BE2C (cell line): Measurements from ENCODE around the gene CYP51A1.
"Not testable (repeated sequence)": the region's sequence is repeated elsewhere in the genome, so short reads cannot be mapped to it uniquely, and the experiment has no call there.

Source experiments
- DNase-seq: peaks from one replicate; pipeline ENCODE4 v3.0.0-alpha.2; 2020
- H3K27me3 ChIP-seq: fragments of 250-450 bp; sonication (Bioruptor Pico); 2 replicates; pipeline ENCODE4 v1.5.1; 2020; ENCODE audit warnings: mild to moderate bottlenecking
- H3K36me3 ChIP-seq: fragments of 250-450 bp; sonication (Bioruptor Pico); 2 replicates; pipeline ENCODE4 v1.5.1; 2020; ENCODE audit warnings: mild to moderate bottlenecking
- H3K4me1 ChIP-seq: fragments of 250-450 bp; sonication (Bioruptor Pico); 2 replicates; pipeline ENCODE4 v1.5.1; 2020
- H3K4me3 ChIP-seq: 2 replicates; pipeline ENCODE4 v1.5.1; 2011; ENCODE audit warnings: low read depth, low read length
- H3K9me3 ChIP-seq: fragments of 250-450 bp; sonication (Bioruptor Pico); 2 replicates; pipeline ENCODE4 v1.5.1; 2020
- TF ChIP-seq, protein P1 (sequence below): IDR thresholded peaks from 2 replicates; pipeline ENCODE4 v1.5.1; 2012; ENCODE audit warnings: mild to moderate bottlenecking, low read depth, low read length

Gene CYP51A1

DNA sequence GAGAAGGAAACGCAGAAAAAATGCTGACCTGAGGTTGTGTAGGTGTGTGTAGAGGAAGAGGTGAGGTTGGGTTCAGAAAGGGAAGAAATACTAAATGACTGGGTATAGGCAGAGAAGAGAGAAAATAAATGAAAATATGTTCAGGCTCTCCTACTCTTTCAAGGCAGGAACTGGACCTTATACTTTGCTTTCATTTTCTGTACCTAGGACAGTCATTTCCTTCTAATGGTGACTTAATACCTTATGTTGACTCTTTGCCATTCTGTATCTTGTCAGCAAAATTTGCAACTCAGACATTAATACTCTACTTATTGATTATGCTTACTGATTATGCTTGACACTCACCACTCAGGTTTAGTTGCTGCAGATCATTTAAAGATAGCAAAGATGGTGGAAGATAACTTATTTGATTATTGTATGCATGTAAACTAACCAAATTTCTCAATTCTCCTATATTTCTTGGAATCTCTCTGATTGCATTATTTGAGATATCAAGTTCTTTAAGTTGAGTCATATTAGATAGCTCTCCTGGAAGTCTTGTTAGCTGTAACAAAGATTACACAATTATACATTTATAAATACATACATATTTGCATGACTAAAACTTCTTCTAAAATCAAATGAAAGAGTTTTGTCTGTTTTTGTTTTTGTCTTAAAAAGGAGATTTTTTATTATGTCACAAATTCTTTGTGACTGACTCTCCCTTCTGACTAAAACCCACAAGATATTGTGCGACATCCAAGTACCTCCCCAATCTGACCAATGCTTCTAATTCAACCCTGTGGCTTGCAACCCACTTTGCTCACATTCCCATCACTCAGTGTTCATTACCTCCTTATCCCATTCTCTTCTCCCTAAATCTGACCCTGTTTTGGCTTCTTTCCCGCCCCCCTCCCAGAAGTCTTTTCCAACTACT is 24.6 kb upstream of the CYP51A1 start:
- no peak for DNase-seq
- Histone ChIP-seq H3K4me1 (peaks cover 3% of the 10 kb centered on the region; the same call in 1 of the 2 replicates), H3K36me3 (no peaks in the 10 kb centered on the region), H3K9me3 (no peaks in the 10 kb centered on the region), H3K27me3 (no peaks in the 10 kb centered on the region; the same call in 1 of the 2 replicates), H3K4me3 (no peak overlapping the region)
- TF ChIP-seq, protein P1, sequence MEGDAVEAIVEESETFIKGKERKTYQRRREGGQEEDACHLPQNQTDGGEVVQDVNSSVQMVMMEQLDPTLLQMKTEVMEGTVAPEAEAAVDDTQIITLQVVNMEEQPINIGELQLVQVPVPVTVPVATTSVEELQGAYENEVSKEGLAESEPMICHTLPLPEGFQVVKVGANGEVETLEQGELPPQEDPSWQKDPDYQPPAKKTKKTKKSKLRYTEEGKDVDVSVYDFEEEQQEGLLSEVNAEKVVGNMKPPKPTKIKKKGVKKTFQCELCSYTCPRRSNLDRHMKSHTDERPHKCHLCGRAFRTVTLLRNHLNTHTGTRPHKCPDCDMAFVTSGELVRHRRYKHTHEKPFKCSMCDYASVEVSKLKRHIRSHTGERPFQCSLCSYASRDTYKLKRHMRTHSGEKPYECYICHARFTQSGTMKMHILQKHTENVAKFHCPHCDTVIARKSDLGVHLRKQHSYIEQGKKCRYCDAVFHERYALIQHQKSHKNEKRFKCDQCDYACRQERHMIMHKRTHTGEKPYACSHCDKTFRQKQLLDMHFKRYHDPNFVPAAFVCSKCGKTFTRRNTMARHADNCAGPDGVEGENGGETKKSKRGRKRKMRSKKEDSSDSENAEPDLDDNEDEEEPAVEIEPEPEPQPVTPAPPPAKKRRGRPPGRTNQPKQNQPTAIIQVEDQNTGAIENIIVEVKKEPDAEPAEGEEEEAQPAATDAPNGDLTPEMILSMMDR, result no peak

DNA sequence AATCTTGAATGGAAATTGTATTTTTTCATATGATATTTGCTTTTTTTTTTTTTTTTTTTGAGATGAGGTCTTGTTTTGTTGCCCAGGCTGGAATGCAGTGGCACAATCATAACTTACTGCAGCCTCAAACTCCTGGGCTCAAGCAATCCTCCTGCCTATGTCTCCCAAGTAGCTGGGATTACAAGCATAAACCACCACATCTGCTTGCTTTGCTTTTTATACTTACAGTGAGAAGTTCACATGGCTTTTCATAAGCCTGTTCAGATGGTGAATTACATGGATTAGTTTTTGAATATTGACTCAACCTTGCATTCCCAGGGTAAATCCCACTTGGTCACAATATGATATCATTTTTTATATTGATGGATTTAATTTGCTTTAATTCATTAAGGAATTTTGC is 22.7 kb upstream of the CYP51A1 start:
- TF ChIP-seq, protein P1, result no peak
- H3K4me3 ChIP-seq, result no peak overlapping the region
- no peaks in the 10 kb centered on the region for H3K36me3 ChIP-seq
- DNase-seq, result no peak
- peaks cover 3% of the 10 kb centered on the region; the same call in 1 of the 2 replicates for H3K4me1 ChIP-seq
- no peaks in the 10 kb centered on the region for H3K27me3 ChIP-seq
- no peaks in the 10 kb centered on the region for H3K9me3 ChIP-seq

DNA sequence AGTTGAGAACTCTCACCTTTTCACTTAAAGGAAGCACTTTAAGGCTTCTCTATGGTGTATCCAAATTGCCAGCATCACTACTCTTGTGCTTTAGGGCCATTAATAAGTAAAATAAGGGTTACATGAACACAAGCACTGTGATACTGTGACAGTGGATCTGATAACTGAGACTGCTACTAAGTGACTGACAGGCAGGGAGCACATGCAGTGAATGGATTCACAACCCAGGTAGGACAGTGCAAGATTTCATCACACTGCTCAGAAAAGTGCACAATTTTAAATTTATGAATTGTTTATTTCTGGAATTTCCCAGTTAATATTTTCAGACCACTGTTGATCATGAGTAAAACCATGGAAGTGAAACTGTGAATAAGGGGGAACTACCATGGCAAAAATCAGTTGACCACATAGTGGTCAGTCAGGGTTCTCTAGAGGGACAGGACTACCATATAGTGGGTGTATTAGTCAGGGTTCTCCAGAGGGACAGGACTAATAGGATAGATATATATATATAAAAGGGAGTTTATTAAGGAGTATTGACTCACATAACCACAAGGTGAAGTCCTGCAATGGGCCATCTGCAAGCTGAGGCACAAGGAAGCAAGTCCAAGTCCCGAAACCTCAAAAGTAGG is 20.9 kb upstream of the CYP51A1 start:
- TF ChIP-seq, protein P1, result no peak
- Histone ChIP-seq H3K4me1 (no peaks in the 10 kb centered on the region), H3K36me3 (no peaks in the 10 kb centered on the region)

DNA sequence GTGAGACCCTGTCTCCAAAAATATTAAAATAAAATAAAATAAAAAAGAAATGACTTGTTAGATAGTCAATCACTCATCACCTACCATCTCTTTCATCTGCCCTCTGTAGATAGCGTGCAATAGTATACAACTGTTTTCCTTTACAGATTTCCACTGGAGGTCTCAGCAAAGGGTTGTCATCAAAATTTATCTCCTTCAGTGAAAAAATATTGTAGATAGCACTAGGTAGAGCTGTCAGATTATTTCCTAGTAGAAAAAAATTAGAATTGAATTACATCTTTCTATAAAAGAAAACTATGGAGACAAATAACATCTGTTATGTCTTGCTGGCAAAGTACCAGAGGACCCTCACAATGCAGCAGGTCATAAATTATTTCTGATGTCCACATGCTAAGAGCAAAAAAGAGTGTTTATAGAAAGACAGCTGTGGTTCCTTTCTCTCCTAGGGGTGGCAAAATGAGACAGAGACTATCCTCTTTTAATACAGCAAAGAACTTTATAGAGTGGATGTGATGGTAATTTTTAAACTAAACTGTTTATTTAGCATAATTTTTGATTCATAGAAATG is 16.3 kb upstream of the CYP51A1 start:
- TF ChIP-seq, protein P1, result no peak
- H3K9me3 ChIP-seq, result no peaks in the 10 kb centered on the region
- H3K4me1 ChIP-seq, result no peaks in the 10 kb centered on the region
- H3K36me3 ChIP-seq, result no peaks in the 10 kb centered on the region
- DNase-seq, result no peak
- no peak overlapping the region for H3K4me3 ChIP-seq
- no peaks in the 10 kb centered on the region for H3K27me3 ChIP-seq

More for the DNA sequence above, 20.9 kb upstream of the CYP51A1 start:
- no peaks in the 10 kb centered on the region for H3K9me3 ChIP-seq
- no peak overlapping the region for H3K4me3 ChIP-seq
- H3K27me3 ChIP-seq, result no peaks in the 10 kb centered on the region
- DNase-seq, result no peak

DNA sequence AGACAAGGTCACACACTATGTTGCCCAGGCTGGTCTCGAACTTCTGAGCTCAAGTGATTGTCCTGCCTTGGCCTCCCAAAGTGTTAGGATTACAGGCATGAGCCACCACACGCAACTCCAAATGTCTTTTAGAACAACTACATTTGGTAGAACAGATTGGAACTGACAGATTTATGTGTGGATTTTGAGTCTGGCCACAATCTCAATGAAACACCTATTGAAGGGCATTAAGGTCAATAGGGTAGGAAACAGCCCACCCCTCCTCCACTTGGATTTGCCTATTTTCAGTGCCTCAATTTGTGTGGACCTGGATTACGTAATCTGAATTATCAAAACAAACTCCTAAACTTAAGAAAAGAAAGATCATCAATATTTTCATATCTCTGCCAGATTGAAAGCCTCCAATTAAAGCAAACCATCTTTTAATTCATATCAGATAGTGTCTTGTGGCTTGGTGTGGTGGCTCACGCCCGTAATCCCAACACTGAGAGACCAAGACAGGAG is 15.5 kb upstream of the CYP51A1 start:
- Histone ChIP-seq H3K27me3 (no peaks in the 10 kb centered on the region), H3K36me3 (no peaks in the 10 kb centered on the region), H3K9me3 (no peaks in the 10 kb centered on the region), H3K4me3 (no peak overlapping the region), H3K4me1 (no peaks in the 10 kb centered on the region)
- DNase-seq, result no peak
- TF ChIP-seq, protein P1, result no peak

DNA sequence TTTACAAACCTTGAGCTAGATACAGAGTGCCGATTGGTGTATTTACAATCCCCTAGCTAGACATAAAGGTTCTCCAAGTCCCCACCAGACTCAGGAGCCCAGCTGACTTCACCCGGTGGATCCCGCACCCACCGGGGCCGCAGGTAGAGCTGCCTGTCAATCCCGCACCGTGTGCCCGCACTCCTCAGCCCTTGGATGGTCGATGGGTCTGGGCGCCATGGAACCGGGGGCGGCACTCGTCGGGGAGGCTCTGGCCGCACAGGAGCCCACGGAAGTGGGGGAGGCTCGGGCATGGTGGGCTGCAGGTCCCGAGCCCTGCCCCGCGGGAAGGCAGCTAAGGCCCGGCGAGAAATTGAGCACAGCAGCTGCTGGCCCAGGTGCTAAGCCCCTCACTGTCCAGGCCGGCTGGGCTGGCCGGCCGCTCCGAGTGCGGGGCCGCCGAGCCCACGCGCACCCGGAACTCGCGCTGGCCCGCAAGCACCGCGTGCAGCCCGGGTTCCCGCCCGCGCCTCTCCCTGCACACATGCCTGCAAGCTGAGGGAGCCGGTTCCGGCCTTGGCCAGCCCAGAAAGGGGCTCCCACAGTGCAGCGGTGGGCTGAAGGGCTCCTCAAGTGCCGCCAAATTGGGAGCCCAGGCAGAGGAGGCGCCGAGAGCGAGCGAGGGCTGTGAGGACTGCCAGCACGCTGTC is 9.1 kb upstream of the CYP51A1 start:
- H3K27me3 ChIP-seq, H3K4me1 ChIP-seq, H3K9me3 ChIP-seq, DNase-seq, H3K36me3 ChIP-seq, H3K4me3 ChIP-seq: not testable (repeated sequence)

DNA sequence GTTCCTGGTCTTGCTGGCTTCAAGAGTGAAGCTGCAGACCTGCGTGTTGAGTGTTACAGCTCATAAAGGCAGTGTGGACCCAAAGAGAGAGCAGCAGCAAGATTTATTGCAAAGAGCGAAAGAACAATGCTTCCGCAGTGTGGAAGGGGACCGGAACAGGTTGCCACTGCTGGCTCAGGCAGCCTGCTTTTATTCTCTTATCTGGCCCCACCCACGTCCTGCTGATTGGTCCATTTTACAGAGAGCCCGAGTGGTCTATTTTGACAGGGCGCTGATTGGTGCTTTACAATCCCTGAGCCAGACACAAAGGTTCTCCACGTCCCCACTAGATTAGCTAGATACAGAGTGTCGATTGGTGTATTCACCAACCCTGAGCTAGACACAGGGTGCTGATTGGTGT is 8.5 kb upstream of the CYP51A1 start:
- not testable (repeated sequence) for H3K36me3 ChIP-seq, H3K9me3 ChIP-seq, DNase-seq, H3K4me1 ChIP-seq, H3K27me3 ChIP-seq, H3K4me3 ChIP-seq
